ENCODE results near the gene KRT15. TPM values are rescaled to one million over a fixed set of nuclear protein-coding genes. Genes with fewer than 3 reads are reported as not detected.

Gene KRT15
- total and polyA plus RNA-seq, 10 of the 15 experiments (the other 5 are each of a cell fraction or from before 2014, with no cell fraction given), result 0.06 to 0.17 TPM; not detected in 8

DNA sequence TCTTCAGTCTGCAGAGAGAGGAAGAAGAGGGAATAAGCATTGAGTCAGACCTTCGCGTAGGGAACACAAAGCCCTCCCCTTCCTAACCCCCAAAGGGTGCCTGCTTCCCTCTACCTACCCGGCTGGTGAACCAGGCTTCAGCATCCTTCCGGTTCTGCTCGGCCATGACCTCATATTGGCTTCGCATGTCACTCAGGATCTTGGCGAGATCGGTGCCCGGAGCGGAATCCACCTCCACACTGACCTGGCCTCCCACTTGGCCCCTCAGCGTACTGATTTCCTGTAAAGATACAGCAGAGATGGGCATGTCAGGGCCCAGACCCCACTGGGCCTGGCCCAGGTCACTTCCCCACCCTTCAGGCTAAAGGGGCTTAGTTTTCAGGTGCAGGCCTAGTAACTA lies 5.6 kb upstream of the KRT15 start (continued):
- TF ChIP-seq, protein P1, sequence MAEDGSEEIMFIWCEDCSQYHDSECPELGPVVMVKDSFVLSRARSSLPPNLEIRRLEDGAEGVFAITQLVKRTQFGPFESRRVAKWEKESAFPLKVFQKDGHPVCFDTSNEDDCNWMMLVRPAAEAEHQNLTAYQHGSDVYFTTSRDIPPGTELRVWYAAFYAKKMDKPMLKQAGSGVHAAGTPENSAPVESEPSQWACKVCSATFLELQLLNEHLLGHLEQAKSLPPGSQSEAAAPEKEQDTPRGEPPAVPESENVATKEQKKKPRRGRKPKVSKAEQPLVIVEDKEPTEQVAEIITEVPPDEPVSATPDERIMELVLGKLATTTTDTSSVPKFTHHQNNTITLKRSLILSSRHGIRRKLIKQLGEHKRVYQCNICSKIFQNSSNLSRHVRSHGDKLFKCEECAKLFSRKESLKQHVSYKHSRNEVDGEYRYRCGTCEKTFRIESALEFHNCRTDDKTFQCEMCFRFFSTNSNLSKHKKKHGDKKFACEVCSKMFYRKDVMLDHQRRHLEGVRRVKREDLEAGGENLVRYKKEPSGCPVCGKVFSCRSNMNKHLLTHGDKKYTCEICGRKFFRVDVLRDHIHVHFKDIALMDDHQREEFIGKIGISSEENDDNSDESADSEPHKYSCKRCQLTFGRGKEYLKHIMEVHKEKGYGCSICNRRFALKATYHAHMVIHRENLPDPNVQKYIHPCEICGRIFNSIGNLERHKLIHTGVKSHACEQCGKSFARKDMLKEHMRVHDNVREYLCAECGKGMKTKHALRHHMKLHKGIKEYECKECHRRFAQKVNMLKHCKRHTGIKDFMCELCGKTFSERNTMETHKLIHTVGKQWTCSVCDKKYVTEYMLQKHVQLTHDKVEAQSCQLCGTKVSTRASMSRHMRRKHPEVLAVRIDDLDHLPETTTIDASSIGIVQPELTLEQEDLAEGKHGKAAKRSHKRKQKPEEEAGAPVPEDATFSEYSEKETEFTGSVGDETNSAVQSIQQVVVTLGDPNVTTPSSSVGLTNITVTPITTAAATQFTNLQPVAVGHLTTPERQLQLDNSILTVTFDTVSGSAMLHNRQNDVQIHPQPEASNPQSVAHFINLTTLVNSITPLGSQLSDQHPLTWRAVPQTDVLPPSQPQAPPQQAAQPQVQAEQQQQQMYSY (CRISPR knock-in tag; IDR thresholded peaks at IDR 0.05), result no peak
- TF ChIP-seq WRNIP1 (IDR thresholded peaks at IDR 0.05; ENCODE audit: borderline replicate concordance, low read depth, low read length) (no peak), POLR2AphosphoS5 (IDR thresholded peaks at IDR 0.05; ENCODE audit: low read length) (no peak), HDAC6 (IDR thresholded peaks at IDR 0.05; ENCODE audit: unreplicated experiment) (no peak), SMAD1 (IDR thresholded peaks at IDR 0.05; ENCODE audit: low read depth, partially characterized antibody) (no peak), MEF2B (IDR thresholded peaks at IDR 0.05; ENCODE audit: partially characterized antibody, poor library complexity, severe bottlenecking) (no peak), ZNF24 (IDR thresholded peaks at IDR 0.05) (no peak), FOXM1 (IDR thresholded peaks at IDR 0.05; ENCODE audit: low read depth, low read length) (no peak), ZNF217 (IDR thresholded peaks at IDR 0.05) (no peak)

DNA sequence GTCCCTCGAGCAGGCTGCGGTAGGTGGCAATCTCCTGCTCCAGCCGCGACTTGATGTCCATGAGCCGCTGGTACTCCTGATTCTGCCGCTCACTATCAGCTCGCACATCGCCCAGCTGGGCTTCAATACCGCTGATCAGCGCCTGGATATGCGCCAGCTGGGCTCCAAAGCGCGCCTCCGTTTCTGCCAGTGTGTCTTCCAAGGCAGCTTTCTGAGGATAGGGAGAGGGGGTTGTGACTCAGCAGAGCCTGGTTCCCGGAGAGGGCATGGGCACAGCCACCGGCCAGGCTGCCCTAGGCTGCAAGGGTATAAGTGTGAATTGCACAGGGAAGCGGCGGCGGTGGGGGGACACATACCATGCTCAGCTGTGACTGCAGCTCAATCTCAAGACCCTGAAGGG lies 5.1 kb upstream of the KRT15 start:
- CTCF ChIA-PET, result no interaction called here
- BruUV-seq (replicated peaks), result no TSS peak
- no peak for DNase-seq (ENCODE audit: low read depth, low spot score)
- TF ChIP-seq, protein P2, sequence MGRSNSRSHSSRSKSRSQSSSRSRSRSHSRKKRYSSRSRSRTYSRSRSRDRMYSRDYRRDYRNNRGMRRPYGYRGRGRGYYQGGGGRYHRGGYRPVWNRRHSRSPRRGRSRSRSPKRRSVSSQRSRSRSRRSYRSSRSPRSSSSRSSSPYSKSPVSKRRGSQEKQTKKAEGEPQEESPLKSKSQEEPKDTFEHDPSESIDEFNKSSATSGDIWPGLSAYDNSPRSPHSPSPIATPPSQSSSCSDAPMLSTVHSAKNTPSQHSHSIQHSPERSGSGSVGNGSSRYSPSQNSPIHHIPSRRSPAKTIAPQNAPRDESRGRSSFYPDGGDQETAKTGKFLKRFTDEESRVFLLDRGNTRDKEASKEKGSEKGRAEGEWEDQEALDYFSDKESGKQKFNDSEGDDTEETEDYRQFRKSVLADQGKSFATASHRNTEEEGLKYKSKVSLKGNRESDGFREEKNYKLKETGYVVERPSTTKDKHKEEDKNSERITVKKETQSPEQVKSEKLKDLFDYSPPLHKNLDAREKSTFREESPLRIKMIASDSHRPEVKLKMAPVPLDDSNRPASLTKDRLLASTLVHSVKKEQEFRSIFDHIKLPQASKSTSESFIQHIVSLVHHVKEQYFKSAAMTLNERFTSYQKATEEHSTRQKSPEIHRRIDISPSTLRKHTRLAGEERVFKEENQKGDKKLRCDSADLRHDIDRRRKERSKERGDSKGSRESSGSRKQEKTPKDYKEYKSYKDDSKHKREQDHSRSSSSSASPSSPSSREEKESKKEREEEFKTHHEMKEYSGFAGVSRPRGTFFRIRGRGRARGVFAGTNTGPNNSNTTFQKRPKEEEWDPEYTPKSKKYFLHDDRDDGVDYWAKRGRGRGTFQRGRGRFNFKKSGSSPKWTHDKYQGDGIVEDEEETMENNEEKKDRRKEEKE (IDR thresholded peaks at IDR 0.05), result no peak
- TF ChIP-seq, protein P3, sequence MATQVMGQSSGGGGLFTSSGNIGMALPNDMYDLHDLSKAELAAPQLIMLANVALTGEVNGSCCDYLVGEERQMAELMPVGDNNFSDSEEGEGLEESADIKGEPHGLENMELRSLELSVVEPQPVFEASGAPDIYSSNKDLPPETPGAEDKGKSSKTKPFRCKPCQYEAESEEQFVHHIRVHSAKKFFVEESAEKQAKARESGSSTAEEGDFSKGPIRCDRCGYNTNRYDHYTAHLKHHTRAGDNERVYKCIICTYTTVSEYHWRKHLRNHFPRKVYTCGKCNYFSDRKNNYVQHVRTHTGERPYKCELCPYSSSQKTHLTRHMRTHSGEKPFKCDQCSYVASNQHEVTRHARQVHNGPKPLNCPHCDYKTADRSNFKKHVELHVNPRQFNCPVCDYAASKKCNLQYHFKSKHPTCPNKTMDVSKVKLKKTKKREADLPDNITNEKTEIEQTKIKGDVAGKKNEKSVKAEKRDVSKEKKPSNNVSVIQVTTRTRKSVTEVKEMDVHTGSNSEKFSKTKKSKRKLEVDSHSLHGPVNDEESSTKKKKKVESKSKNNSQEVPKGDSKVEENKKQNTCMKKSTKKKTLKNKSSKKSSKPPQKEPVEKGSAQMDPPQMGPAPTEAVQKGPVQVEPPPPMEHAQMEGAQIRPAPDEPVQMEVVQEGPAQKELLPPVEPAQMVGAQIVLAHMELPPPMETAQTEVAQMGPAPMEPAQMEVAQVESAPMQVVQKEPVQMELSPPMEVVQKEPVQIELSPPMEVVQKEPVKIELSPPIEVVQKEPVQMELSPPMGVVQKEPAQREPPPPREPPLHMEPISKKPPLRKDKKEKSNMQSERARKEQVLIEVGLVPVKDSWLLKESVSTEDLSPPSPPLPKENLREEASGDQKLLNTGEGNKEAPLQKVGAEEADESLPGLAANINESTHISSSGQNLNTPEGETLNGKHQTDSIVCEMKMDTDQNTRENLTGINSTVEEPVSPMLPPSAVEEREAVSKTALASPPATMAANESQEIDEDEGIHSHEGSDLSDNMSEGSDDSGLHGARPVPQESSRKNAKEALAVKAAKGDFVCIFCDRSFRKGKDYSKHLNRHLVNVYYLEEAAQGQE (IDR thresholded peaks at IDR 0.05; ENCODE audit: low read depth, low read length), result no peak

More for the DNA sequence above, 5.1 kb upstream of the KRT15 start:
- in situ Hi-C loops (cut with MboI), result no loop called here
- H3K27me3 ChIP-seq (replicated peaks in 1 of 2; ENCODE audit: control insufficient read depth in 2 of 2, insufficient read depth in 2 of 2, low read length in 1 of 2), result peaks cover 6 to 7% of the 10 kb centered on the region in 2 experiments; a peak in 3 of 4 replicates
- H3K79me2 ChIP-seq (ENCODE audit: control insufficient read depth, insufficient read depth, low read length), result no peaks in the 10 kb centered on the region
- 62% methylated on average over 18 of the region's 19 CpGs for WGBS (ENCODE audit: insufficient coverage, insufficient replicate concordance, low lambda C conversion rate, missing lambda C conversion rate)
- no peak overlapping the region for H3K4me2 ChIP-seq (ENCODE audit: control insufficient read depth, insufficient read depth)
- no peaks in the 10 kb centered on the region for H3K36me3 ChIP-seq (ENCODE audit: control insufficient read depth in 2 of 2, insufficient read depth in 2 of 2, low read length in 1 of 2)
- H4K20me1 ChIP-seq (ENCODE audit: control insufficient read depth, insufficient read depth), result no peaks in the 10 kb centered on the region
- ChIA-PET POLR2A (no interaction called here), RAD21 (ENCODE audit: unreplicated experiment) (no interaction called here), SMC1A (ENCODE audit: uncharacterized antibody, unreplicated experiment) (no interaction called here)
- no peak overlapping the region for H3K27ac ChIP-seq (ENCODE audit: control insufficient read depth, insufficient read depth)
- no peak overlapping the region for H3K4me3 ChIP-seq
- H3K4me1 ChIP-seq (ENCODE audit: control insufficient read depth, insufficient read depth, low read length), result no peaks in the 10 kb centered on the region
- no peak overlapping the region for H3K9ac ChIP-seq (ENCODE audit: control insufficient read depth, insufficient read depth, low read length)
- FAIRE-seq, result no peak
- intact Hi-C loops (cut with micrococcal nuclease; ENCODE audit: unreplicated experiment), result no loop called here
- no peak overlapping the region for H2AFZ ChIP-seq (ENCODE audit: control insufficient read depth, low read depth, low read length)
- no peaks in the 10 kb centered on the region; the same call in 2 of the 3 replicates for H3K9me3 ChIP-seq (replicated peaks; ENCODE audit: control insufficient read depth, insufficient read depth, low read length)
- no peak for ATAC-seq

Measured in GM12878 (cell line).